HFF-Myc (cell line): ENCODE data around the gene GSG1.
"Not testable (repeated sequence)": the region's sequence is repeated elsewhere in the genome, so short reads cannot be mapped to it uniquely, and the experiment has no call there.

ENCODE experiments used
- DNase-seq: peaks from one replicate; pipeline ENCODE4 v3.0.0-alpha.2; 2011; ENCODE audit warnings: low read depth; ENCODE audit errors: extremely low read depth
- H3K4me3 ChIP-seq: replicated peaks from 2 replicates; pipeline ENCODE4 v1.5.1; 2011; ENCODE audit warnings: low read depth, mild to moderate bottlenecking, control low read depth, low read length
- TF ChIP-seq, protein P1 (sequence below): IDR thresholded peaks from 2 replicates; pipeline ENCODE4 v1.5.1; 2012; ENCODE audit warnings: mild to moderate bottlenecking, low read depth, low read length, control low read depth; ENCODE audit errors: missing control alignments

Gene GSG1

DNA sequence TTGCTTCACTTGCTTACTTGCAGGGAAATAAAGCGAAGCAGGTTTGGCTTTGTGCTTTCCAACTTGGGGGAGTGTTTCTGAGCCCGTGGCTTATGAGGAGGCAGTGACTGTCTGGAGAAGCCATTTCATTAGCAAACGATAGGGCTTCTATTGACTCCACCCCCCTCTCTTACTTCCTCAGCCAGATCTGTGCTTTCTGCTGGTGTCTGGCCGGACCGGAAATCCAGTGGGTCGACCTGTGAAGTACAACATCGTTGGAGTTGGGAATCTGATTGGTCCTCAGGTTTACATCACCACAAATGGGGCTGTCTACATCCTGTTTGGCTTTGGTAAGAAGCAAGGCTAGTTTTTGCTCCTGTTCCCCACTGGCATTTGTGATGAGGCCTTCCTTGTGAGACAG lies 37.0 kb downstream of the GSG1 start:
- H3K4me3 ChIP-seq: no peak overlapping the region
- TF ChIP-seq, protein P1, sequence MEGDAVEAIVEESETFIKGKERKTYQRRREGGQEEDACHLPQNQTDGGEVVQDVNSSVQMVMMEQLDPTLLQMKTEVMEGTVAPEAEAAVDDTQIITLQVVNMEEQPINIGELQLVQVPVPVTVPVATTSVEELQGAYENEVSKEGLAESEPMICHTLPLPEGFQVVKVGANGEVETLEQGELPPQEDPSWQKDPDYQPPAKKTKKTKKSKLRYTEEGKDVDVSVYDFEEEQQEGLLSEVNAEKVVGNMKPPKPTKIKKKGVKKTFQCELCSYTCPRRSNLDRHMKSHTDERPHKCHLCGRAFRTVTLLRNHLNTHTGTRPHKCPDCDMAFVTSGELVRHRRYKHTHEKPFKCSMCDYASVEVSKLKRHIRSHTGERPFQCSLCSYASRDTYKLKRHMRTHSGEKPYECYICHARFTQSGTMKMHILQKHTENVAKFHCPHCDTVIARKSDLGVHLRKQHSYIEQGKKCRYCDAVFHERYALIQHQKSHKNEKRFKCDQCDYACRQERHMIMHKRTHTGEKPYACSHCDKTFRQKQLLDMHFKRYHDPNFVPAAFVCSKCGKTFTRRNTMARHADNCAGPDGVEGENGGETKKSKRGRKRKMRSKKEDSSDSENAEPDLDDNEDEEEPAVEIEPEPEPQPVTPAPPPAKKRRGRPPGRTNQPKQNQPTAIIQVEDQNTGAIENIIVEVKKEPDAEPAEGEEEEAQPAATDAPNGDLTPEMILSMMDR: no peak
- no peak for DNase-seq

DNA sequence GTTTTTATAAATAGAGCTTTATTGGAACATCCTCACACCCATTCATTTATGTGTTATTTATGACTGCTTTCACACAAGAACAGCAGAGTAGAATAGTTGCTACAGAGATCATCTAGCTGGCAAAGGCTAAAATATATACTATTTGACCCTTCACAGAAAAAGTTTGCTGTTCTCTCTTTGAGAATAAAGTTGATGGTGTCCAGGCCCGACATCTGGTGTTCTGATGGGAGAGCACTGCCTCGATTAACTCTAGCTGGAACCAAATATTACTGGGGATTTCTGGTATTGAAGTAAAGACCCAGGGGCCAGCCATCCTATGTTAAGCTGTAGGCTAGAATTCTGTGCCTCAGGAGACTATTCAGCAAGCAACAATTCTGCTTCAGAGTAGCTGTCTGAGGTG lies 37.5 kb downstream of the GSG1 start:
- no peak for DNase-seq
- TF ChIP-seq, protein P1: no peak
- H3K4me3 ChIP-seq: no peak overlapping the region

DNA sequence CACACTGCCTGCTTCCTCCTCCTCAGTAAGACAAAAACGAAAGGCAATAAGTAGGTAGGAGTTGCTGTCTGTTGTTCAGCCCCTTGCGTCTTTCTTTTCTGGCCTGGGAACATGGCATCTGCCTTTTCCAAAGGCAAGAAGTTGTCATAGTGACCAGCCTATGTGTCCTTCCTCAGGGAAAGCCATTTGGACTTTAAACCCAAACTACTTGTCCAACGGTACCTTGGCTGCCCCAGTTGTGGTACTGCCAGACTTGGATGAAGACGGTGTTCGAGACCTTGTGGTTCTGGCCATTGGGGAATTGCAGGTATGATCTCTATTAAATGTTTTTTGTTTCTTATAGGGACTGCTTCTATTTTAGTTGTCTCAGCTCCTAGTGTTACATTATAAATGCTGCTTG lies 40.8 kb downstream of the GSG1 start:
- no peak overlapping the region for H3K4me3 ChIP-seq
- TF ChIP-seq, protein P1: no peak
- no peak for DNase-seq

DNA sequence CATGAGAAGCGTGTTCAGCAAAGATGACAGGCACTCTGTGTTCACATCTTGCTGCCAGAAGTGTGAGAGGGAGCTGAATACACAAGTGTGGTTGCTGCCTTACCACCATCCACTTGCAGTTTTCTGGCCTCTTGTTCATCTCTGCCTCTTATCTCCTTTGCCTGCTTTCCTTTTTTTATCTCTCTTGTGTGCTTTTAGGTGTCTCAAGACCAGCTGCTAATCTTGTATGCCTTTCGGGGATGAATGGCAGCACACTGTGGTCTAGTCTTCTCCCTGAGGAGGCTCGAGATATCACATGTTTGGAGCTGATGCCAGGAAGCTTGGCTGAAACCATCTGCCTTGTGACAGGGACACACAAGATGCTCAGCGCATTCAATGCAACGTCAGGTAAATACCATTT lies 42.1 kb downstream of the GSG1 start:
- TF ChIP-seq, protein P1: no peak
- H3K4me3 ChIP-seq: no peak overlapping the region
- DNase-seq: no peak

DNA sequence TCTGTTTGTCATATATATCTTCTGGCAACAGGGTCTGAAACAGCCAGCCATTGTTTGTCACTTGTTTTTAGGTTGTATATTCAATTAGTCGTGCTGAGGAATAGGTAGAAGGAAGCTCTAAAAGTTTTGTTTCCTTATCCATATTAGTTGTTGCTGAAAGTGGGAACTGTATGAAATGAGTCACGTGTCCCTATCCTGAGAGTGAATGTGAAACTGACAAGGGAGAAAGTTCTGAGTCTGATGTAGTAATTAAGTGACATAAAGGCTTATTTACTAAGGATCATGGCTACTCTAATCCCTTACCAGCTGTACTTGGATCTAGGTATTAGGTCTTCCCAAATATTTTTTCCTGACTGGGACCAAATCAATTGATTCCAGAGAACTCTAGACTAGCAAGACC lies 42.9 kb downstream of the GSG1 start:
- TF ChIP-seq, protein P1: no peak
- H3K4me3 ChIP-seq: no peak overlapping the region
- DNase-seq: no peak

DNA sequence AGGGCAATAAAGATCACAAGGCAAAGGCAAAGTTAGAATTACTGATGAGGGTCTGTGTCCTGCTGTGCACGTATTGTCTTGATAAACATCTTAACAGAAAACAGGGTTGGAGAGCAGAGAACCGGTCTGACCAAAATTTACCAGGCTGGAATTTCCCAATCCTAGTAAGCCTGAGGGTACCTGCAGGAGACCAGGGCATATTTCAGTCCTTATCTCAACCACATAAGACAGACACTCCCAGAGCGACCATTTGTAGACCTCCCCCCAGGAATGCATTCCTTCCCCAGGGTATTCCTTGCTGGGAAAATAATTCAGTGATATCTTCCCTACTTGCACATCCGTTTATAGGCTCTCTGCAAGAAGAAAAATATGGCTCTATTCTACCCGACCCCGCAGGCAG lies 49.9 kb downstream of the GSG1 start:
- not testable (repeated sequence) for H3K4me3 ChIP-seq, DNase-seq

DNA sequence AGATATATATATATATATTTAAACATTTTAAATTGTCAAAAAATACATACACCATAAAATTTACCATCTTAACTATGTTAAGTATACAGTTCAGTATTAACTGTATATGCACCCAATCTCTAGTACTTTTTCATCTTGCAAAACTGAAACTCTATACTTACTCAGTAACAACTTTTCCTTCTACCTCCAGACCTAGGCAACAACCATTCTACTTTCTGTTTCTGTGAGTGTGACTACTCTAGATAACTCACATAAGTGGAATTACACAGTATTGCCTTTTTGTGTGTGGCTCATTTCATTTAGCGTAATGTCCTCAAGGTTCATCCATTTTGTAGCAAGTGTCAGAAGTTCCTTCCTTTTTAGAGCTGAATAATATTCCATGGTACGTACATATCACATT lies 51.0 kb downstream of the GSG1 start:
- no peak for DNase-seq
- no peak overlapping the region for H3K4me3 ChIP-seq
- TF ChIP-seq, protein P1: no peak
